Tibial artery (tissue), 4 donors: Measurements from ENCODE around the gene ZNF592.

Experiments
- DNase-seq, 2 donors: peaks; one replicate each; pipeline ENCODE4 v3.0.0-alpha.2; 2019
- H3K27ac ChIP-seq, 2 donors: fragments of 200-600 bp; sonication (generic) in 1 of 2; 1 replicate in 1 of 2; 2 replicates in 1 of 2; pipeline ENCODE4 v1.5.1; 2018 to 2019; ENCODE audit warnings: mild to moderate bottlenecking in 1 of 2
- H3K27me3 ChIP-seq, 2 donors: fragments of 200-600 bp; sonication (generic) in 1 of 2; one replicate each; pipeline versions ENCODE4 v1.5.1 to v1.6.0; 2016 to 2019
- H3K36me3 ChIP-seq, 3 donors: fragments of 200-600 bp; sonication (generic) in 2 of 3; one replicate each; pipeline ENCODE4 v1.5.1; 2016 to 2019; ENCODE audit warnings: mild to moderate bottlenecking in 2 of 3
- H3K4me1 ChIP-seq, 4 donors: fragments of 200-600 bp; sonication (generic) in 2 of 4; 1 replicate in 3 of 4; 2 replicates in 1 of 4; pipeline ENCODE4 v1.5.1; 2016 to 2019
- H3K4me3 ChIP-seq, 2 donors: fragments of 200-600 bp; sonication (generic) in 1 of 2; 1 replicate in 1 of 2; 2 replicates in 1 of 2; pipeline ENCODE4 v1.5.1; 2018 to 2019; ENCODE audit warnings: mild to moderate bottlenecking in 2 of 2
- H3K9me3 ChIP-seq, 3 donors: fragments of 200-600 bp; sonication (generic) in 1 of 3; one replicate each; pipeline ENCODE4 v1.5.1; 2016 to 2019
- intact Hi-C: fragments of 100-400 bp; cut with DNase I; formaldehyde crosslinking; loops from one replicate; pipeline ENCODE4 v1.15.0; 2023; ENCODE audit warnings: low total_unique reads
- TF ChIP-seq, protein P1 (sequence below), 2 experiments: fragments of 200-600 bp in 1 of 2; fragments of 450-650 bp in 1 of 2; IDR thresholded peaks; one replicate each; pipeline ENCODE4 v1.5.1; 2017 to 2019; ENCODE audit warnings: antibody characterized with exemption in 2 of 2, mild to moderate bottlenecking in 1 of 2, moderate library complexity in 1 of 2

ZNF592 gene

DNA sequence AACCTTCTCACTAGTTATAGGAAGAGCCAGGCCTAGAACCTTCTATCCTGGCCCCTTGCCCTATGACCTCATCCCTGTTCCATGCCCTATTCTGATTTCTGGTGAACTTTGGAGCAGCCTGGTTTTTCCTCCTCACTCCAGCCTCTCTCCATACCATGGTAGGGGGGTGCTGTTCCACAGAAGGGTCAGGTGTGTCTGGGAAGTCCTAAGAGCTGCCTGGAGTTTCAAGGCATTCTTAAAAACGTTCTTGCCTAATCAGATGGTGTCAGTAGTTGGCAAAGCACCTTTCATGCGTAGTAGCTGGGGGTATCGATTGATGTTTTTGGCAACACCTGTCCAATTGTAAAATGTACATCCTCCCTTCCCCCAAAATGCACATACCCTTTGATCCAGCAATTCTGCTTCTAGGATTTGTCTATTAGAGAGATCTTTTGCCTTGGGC is 52.0 kb downstream of the ZNF592 start:
- H3K27me3 ChIP-seq, result no peaks in the 10 kb centered on the region
- no peak overlapping the region for H3K27ac ChIP-seq
- TF ChIP-seq, protein P1, sequence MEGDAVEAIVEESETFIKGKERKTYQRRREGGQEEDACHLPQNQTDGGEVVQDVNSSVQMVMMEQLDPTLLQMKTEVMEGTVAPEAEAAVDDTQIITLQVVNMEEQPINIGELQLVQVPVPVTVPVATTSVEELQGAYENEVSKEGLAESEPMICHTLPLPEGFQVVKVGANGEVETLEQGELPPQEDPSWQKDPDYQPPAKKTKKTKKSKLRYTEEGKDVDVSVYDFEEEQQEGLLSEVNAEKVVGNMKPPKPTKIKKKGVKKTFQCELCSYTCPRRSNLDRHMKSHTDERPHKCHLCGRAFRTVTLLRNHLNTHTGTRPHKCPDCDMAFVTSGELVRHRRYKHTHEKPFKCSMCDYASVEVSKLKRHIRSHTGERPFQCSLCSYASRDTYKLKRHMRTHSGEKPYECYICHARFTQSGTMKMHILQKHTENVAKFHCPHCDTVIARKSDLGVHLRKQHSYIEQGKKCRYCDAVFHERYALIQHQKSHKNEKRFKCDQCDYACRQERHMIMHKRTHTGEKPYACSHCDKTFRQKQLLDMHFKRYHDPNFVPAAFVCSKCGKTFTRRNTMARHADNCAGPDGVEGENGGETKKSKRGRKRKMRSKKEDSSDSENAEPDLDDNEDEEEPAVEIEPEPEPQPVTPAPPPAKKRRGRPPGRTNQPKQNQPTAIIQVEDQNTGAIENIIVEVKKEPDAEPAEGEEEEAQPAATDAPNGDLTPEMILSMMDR (IDR thresholded peaks at IDR 0.05), result no peak
- H3K4me3 ChIP-seq, result no peak overlapping the region
- intact Hi-C loops, result no loop called here
- no peaks in the 10 kb centered on the region for H3K9me3 ChIP-seq
- DNase-seq, result no peak
- H3K36me3 ChIP-seq, result peaks cover 66 to 87% (median 82%) of the 10 kb centered on the region in 3 donors
- peaks cover 0 to 3% (median 0%) of the 10 kb centered on the region in 4 donors for H3K4me1 ChIP-seq

DNA sequence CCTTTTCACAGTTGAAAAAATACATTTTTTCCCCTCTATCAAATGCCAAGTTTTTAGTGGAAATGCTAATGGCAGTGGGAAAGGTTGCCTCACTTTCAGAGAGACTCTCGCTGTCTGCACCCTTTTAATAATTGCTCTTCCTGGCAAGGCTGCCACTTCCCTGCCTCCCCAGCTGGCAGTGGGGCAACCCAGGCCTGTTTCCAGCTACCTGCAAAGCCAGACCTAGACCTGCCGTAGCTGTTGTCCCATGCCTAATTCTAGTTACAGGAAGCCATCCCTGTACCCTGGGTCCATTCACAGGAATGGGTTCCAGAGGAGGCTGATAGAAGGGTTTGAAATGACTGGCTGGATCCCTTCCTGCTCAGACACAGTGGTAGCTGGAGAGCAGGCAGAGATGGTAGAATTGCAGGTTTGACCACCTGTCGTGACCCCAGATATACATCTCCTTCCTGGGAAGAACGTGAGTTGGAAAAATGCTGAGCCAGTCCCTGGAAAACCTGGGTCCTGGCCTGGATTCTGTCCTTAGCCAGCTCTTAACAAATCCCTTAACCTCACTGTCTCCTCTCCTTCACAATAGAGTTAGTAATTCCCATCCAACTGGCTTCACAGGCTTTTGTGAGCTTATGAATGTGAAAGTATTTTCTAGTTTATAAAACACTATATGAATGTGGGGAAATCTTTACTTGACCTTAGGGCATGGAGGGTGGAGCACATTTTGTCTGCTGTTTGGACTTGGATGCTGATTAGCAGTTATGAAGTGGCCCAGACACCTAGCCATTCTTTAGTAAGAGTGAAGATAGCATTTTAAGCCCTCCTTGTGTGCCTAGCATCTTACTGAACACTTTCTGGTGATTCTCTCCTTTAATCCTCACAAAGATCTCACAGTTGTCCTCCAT is 55.9 kb downstream of the ZNF592 start:
- H3K36me3 ChIP-seq, result peaks cover 51 to 72% (median 64%) of the 10 kb centered on the region in 3 donors
- intact Hi-C loops, result no loop called here
- DNase-seq, result no peak
- no peaks in the 10 kb centered on the region for H3K27me3 ChIP-seq
- peaks cover 0 to under 1% (median 0%) of the 10 kb centered on the region in 4 donors for H3K4me1 ChIP-seq
- no peak overlapping the region for H3K27ac ChIP-seq
- no peak overlapping the region for H3K4me3 ChIP-seq
- H3K9me3 ChIP-seq, result no peaks in the 10 kb centered on the region
- TF ChIP-seq, protein P1 (IDR thresholded peaks at IDR 0.05), result no peak

DNA sequence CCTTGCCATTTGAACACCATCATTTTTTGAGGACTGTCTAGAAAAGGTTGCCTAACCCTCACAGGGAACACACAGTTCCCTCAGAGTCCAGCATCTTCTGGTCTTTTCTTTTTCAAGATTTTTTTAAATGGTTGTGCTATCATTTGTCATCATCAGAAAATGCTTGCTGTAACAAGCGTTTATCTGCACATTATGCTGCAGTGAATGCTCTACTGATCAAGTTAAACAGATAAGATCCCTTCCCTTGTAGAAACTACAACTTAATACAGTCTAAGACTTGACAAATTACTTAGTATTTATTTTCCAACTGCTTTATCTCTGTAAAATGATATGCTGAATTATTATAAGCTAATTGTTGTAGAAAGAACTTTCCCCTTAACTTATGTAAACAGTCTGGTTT is 56.8 kb downstream of the ZNF592 start:
- no peak for DNase-seq
- Histone ChIP-seq H3K4me1 (no peaks in the 10 kb centered on the region), H3K27ac (no peak overlapping the region), H3K27me3 (no peaks in the 10 kb centered on the region), H3K36me3 (peaks cover 41 to 62% (median 54%) of the 10 kb centered on the region in 3 donors), H3K4me3 (no peak overlapping the region), H3K9me3 (no peaks in the 10 kb centered on the region)
- intact Hi-C loops, result no loop called here
- TF ChIP-seq, protein P1 (IDR thresholded peaks at IDR 0.05), result no peak

DNA sequence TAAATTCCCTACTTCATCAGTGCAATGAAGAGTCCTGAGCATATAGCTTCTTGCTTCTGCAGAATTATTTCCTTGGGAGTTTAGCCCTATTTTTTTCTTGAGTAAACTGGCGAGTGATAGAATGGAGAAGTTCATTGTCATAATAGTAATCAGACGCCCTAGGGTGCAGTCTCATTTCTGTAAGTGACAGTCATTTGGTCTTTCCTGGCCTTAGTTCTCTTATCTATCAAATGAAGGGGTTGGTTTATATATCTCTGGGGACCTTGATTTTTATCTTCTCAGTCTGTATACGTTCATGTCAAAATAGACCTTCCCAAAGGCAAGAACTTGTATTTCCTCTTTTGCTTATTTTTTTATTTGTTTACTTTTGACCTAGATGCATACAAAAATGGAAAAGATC is 58.8 kb downstream of the ZNF592 start:
- H3K4me3 ChIP-seq, result no peak overlapping the region
- DNase-seq, result no peak
- peaks cover 24 to 42% (median 34%) of the 10 kb centered on the region in 3 donors for H3K36me3 ChIP-seq
- intact Hi-C loops, result no loop called here
- H3K9me3 ChIP-seq, result no peaks in the 10 kb centered on the region
- no peaks in the 10 kb centered on the region for H3K4me1 ChIP-seq
- no peaks in the 10 kb centered on the region for H3K27me3 ChIP-seq
- TF ChIP-seq, protein P1 (IDR thresholded peaks at IDR 0.05), result no peak
- H3K27ac ChIP-seq, result no peak overlapping the region

DNA sequence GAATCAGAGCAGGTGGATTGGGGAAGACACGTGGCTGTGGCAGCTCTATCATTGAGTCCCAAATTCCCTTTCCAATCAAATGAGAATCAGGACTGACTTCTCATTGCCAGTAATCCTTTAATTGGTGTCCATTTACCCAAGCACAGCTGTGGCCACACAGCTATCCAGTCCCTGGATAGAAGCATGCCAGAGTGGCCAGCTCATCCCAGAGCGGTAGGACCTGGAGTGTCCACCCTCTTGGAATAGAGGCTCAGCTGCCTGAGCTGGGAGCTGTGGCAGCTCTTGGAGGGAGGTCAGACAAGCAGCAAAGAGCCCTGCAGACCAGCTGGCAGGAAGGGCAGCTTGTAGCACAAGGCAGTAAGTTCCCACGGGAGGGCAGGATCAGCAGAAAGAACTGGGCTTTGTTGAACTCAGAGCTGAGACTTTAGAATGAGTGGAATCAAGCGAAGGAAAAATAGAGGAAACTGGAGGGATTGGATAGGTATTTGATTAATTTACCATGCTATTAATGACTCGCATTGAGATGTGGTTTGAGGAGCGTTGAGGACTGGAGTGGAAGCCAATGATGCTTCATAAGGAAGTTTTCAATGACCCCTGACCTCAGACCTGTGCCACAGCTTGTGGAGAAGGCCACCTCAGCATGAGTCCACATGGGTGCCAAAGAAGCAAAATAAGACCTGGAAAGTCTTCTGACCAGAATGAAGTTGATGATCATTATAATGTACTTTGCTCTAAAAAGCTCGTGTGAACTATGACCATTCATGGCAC is 61.9 kb downstream of the ZNF592 start:
- intact Hi-C loops, result loop anchor here (5.0 to 10.0 kb wide), 2 partner anchors 53 to 225 kb away; no protein-coding TSS in a partner anchor
- Histone ChIP-seq H3K27ac (no peak overlapping the region), H3K4me1 (peaks cover 0 to 2% (median 0%) of the 10 kb centered on the region in 4 donors), H3K36me3 (peaks cover under 1 to 12% (median 6%) of the 10 kb centered on the region in 3 donors), H3K27me3 (no peaks in the 10 kb centered on the region), H3K4me3 (no peak overlapping the region), H3K9me3 (no peaks in the 10 kb centered on the region)
- TF ChIP-seq, protein P1 (IDR thresholded peaks at IDR 0.05), result no peak
- DNase-seq, result no peak
